HG03575 (cell line): ENCODE measurements around the gene KLHL21.
"Not testable (repeated sequence)": the region's sequence is repeated elsewhere in the genome, so short reads cannot be mapped to it uniquely, and the experiment has no call there.

Experiments
- ATAC-seq: cut with Tn5 transposase; IDR thresholded peaks from one replicate; pipeline ENCODE4 v1.9.1; 2021; ENCODE audit not compliant: unreplicated experiment, insufficient number of reproducible peaks, low FRiP score; ENCODE audit errors: extremely low read depth

Gene KLHL21

GRCh38 chr1:6572653-6573383, 29.9 kb downstream of the KLHL21 start:
- ATAC-seq: no peak

- no peak for ATAC-seq
Measured at GRCh38 chr1:6570987-6571386, 31.7 kb downstream of the KLHL21 start.

- ATAC-seq: no peak
Measured at GRCh38 chr1:6570100-6570499, 32.6 kb downstream of the KLHL21 start.

GRCh38 chr1:6569033-6569432, 33.6 kb downstream of the KLHL21 start:
- no peak for ATAC-seq

GRCh38 chr1:6560267-6560666, 42.4 kb downstream of the KLHL21 start:
- no peak for ATAC-seq

- not testable (repeated sequence) for ATAC-seq
Measured at GRCh38 chr1:6559161-6559560, 43.5 kb downstream of the KLHL21 start.

GRCh38 chr1:6557597-6557996, 45.1 kb downstream of the KLHL21 start:
- ATAC-seq: no peak

GRCh38 chr1:6554907-6555778, 47.5 kb downstream of the KLHL21 start, which contains the start of gene TAS1R1:
Gene TAS1R1 (plus strand): TSS chr1:6555307. CDS start chr1:6555374, 67 bp downstream.
- ATAC-seq: no peak

GRCh38 chr1:6554031-6554906, 48.4 kb downstream of the KLHL21 start, which contains the start of gene NOL9:
Gene NOL9 (minus strand): TSS chr1:6554513. CDS start chr1:6554502, 11 bp downstream.
- peak; percentile 52 for ATAC-seq

- no peak for ATAC-seq
Measured at GRCh38 chr1:6547301-6547700, 55.4 kb downstream of the KLHL21 start.

GRCh38 chr1:6546326-6546725, 56.3 kb downstream of the KLHL21 start:
- ATAC-seq: no peak

GRCh38 chr1:6545276-6546112, 57.2 kb downstream of the KLHL21 start:
- no peak for ATAC-seq

- no peak for ATAC-seq
Measured at GRCh38 chr1:6544831-6545230, 57.8 kb downstream of the KLHL21 start.
